Measurements from ENCODE around the gene TRIM51.

The TRIM51 gene

GRCh38 chr11:55895216-55895615 is 12.1 kb downstream of the TRIM51 start:
- TF ChIP-seq, protein P1, sequence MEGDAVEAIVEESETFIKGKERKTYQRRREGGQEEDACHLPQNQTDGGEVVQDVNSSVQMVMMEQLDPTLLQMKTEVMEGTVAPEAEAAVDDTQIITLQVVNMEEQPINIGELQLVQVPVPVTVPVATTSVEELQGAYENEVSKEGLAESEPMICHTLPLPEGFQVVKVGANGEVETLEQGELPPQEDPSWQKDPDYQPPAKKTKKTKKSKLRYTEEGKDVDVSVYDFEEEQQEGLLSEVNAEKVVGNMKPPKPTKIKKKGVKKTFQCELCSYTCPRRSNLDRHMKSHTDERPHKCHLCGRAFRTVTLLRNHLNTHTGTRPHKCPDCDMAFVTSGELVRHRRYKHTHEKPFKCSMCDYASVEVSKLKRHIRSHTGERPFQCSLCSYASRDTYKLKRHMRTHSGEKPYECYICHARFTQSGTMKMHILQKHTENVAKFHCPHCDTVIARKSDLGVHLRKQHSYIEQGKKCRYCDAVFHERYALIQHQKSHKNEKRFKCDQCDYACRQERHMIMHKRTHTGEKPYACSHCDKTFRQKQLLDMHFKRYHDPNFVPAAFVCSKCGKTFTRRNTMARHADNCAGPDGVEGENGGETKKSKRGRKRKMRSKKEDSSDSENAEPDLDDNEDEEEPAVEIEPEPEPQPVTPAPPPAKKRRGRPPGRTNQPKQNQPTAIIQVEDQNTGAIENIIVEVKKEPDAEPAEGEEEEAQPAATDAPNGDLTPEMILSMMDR (IDR thresholded peaks at IDR 0.05; ENCODE audit: insufficient read depth, missing control alignments) = no peak
- no peak for DNase-seq (ENCODE audit: insufficient read length, low spot score)
- FAIRE-seq = no peak

DNA sequence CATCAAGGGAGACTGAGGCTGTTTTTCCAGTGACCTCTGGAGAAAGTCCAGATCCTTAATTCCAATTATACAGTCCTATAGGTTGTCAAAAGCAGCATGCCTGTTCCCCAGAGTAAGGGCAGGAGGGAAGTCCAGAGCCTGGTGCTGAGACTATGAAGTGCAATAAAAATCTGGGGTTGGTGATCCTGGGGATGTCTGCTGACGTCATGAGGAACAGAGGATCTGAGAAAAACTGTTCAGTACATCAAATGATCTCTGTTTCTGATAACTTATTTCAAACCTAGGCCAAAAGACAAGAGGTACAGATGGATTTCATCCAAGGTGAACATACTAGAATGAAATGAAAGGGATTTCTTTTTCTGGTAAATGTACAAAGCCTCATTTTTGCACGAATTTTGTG is 19.2 kb downstream of the TRIM51 start:
- TF ChIP-seq, protein P1 (IDR thresholded peaks at IDR 0.05; ENCODE audit: insufficient read depth, missing control alignments) = no peak
- no peak for FAIRE-seq
- no peak for DNase-seq (ENCODE audit: insufficient read length, low spot score)

GRCh38 chr11:55914482-55914881 is 31.4 kb downstream of the TRIM51 start, which contains the start of gene OR5W2:
Gene OR5W2, minus strand, starts transcription at chr11:55914582. Its CDS starts 0 bp downstream, at chr11:55914582.
- no peak for FAIRE-seq
- TF ChIP-seq, protein P1 (IDR thresholded peaks at IDR 0.05; ENCODE audit: insufficient read depth, missing control alignments) = no peak
- DNase-seq (ENCODE audit: insufficient read length, low spot score) = no peak

- TF ChIP-seq, protein P1 (IDR thresholded peaks at IDR 0.05; ENCODE audit: insufficient read depth, missing control alignments) = no peak
- DNase-seq (ENCODE audit: insufficient read length, low spot score) (no peak), FAIRE-seq (no peak)
Observed at GRCh38 chr11:55920537-55920936, 37.4 kb downstream of the TRIM51 start.

DNA sequence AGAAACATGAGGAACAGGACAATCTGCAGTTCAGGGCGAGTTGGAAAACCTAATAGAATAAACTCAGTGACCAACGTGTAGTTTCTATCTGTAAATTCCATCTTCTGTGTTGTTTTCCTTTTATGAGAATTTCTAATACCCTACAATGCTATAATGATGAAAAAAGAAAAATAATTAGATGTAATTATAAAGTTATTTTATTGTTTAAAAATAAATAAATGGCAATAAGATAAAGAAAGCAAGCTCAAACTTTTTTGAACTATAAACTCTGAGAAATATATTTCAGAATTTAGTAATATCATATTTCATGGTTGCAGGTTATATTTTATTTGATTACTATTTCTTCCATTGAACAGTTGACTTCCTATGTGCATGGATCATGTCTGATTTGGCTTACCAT is 53.2 kb downstream of the TRIM51 start, which contains the start of gene OR5I1:
OR5I1 (minus strand) TSS at position 101 of the 400 bp plus-strand sequence; CDS start at position 101, 0 bp downstream.
- TF ChIP-seq, protein P1 (IDR thresholded peaks at IDR 0.05; ENCODE audit: insufficient read depth, missing control alignments) = no peak
- FAIRE-seq (no peak), DNase-seq (ENCODE audit: insufficient read length, low spot score) (no peak)
